ENCODE data around the gene TMEM38B. TPM values are rescaled to one million over a fixed set of nuclear protein-coding genes. Genes with fewer than 3 reads are reported as not detected.

The TMEM38B gene
- total RNA-seq, 1 donor from 2014 or later: 8.0 TPM

GRCh38 chr9:105656131-105656921 is 38.0 kb upstream of the TMEM38B start:
- TF ChIP-seq, protein P1, sequence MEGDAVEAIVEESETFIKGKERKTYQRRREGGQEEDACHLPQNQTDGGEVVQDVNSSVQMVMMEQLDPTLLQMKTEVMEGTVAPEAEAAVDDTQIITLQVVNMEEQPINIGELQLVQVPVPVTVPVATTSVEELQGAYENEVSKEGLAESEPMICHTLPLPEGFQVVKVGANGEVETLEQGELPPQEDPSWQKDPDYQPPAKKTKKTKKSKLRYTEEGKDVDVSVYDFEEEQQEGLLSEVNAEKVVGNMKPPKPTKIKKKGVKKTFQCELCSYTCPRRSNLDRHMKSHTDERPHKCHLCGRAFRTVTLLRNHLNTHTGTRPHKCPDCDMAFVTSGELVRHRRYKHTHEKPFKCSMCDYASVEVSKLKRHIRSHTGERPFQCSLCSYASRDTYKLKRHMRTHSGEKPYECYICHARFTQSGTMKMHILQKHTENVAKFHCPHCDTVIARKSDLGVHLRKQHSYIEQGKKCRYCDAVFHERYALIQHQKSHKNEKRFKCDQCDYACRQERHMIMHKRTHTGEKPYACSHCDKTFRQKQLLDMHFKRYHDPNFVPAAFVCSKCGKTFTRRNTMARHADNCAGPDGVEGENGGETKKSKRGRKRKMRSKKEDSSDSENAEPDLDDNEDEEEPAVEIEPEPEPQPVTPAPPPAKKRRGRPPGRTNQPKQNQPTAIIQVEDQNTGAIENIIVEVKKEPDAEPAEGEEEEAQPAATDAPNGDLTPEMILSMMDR (IDR thresholded peaks at IDR 0.05): peak; percentile 38
- no peak for DNase-seq (ENCODE audit: extremely low spot score, unreplicated experiment)
- Mint-ChIP-seq H3K27ac (ENCODE audit: unreplicated experiment) (no peak overlapping the region), H3K4me3 (ENCODE audit: unreplicated experiment) (peak overlapping the region; percentile 75), H3K27me3 (ENCODE audit: unreplicated experiment) (peaks cover 18% of the 10 kb centered on the region), H3K36me3 (ENCODE audit: unreplicated experiment) (no peaks in the 10 kb centered on the region), H3K9me3 (ENCODE audit: unreplicated experiment) (no peaks in the 10 kb centered on the region), H3K4me1 (ENCODE audit: unreplicated experiment) (peaks cover 7% of the 10 kb centered on the region)

GRCh38 chr9:105658351-105658750 is 36.0 kb upstream of the TMEM38B start:
- H3K9me3 Mint-ChIP-seq (ENCODE audit: unreplicated experiment): no peaks in the 10 kb centered on the region
- no peak overlapping the region for H3K4me3 Mint-ChIP-seq (ENCODE audit: unreplicated experiment)
- DNase-seq (ENCODE audit: extremely low spot score, unreplicated experiment): no peak
- no peaks in the 10 kb centered on the region for H3K36me3 Mint-ChIP-seq (ENCODE audit: unreplicated experiment)
- peaks cover 18% of the 10 kb centered on the region for H3K27me3 Mint-ChIP-seq (ENCODE audit: unreplicated experiment)
- TF ChIP-seq, protein P1 (IDR thresholded peaks at IDR 0.05): no peak
- H3K4me1 Mint-ChIP-seq (ENCODE audit: unreplicated experiment): peaks cover 7% of the 10 kb centered on the region
- no peak overlapping the region for H3K27ac Mint-ChIP-seq (ENCODE audit: unreplicated experiment)

DNA sequence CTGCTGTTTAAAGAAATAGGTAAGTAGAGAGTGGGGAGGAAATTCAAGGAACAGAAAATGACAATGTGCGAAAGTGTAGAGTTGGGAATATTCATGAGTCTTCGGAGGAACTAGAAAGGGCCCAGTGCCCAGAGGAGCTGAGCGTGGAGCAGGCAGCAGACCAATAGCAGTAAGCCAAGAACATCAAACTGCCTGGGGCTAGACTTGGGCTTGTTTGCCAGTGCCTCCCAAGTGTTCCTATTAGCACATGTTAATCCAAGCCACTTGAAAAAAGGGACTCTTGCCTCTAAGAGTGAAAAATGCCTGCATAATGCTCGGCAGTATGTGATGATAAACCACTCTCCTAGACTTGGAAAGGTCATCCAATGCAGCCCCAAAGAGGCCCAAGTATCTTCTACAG is 33.3 kb upstream of the TMEM38B start:
- peaks cover 16% of the 10 kb centered on the region for H3K27me3 Mint-ChIP-seq (ENCODE audit: unreplicated experiment)
- DNase-seq (ENCODE audit: extremely low spot score, unreplicated experiment): no peak
- H3K4me3 Mint-ChIP-seq (ENCODE audit: unreplicated experiment): no peak overlapping the region
- H3K4me1 Mint-ChIP-seq (ENCODE audit: unreplicated experiment): peaks cover 7% of the 10 kb centered on the region
- no peak overlapping the region for H3K27ac Mint-ChIP-seq (ENCODE audit: unreplicated experiment)
- H3K9me3 Mint-ChIP-seq (ENCODE audit: unreplicated experiment): no peaks in the 10 kb centered on the region
- H3K36me3 Mint-ChIP-seq (ENCODE audit: unreplicated experiment): no peaks in the 10 kb centered on the region
- TF ChIP-seq, protein P1 (IDR thresholded peaks at IDR 0.05): no peak

DNA sequence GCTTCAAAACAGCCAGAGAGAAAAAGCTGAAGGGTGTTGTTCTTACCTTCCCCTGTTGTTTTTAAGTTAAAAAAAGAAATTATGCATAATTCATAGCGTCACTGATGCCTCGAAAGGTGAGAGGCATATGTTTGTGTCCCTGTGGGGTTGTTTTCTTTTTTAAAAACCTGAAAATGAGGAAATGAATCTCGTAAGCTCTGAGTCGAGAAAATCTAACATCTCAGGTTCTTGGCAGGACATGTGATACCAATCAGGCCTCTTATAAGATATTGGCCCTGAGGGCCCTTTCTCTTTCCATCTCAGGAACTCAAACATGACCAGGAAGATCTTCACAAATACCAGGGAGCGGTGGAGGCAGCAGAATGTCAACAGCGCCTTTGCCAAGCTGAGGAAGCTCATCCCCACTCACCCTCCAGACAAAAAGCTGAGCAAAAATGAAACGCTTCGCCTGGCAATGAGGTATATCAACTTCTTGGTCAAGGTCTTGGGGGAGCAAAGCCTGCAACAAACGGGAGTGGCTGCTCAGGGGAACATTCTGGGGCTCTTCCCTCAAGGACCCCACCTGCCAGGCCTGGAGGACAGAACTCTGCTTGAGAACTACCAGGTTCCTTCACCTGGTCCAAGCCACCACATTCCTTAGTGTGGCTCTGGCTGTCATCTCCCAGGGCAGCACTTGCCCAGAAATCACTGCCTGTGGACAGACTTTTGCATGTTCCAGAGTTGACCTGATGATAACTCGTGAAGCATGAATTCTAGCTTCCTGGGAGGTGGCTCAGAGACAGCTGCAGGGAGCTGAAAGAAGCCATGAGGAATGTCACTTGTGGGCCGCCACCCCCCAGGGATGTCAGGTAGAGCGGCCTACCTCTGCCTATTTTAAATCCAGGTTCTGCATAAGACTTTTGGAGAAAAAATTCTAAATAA is 31.9 kb upstream of the TMEM38B start, which contains the start of gene TAL2:
Gene TAL2 (plus strand): TSS at position 274 of the 921 bp plus-strand sequence. CDS start 40 bp downstream, at position 314.
- H3K27me3 Mint-ChIP-seq (ENCODE audit: unreplicated experiment): peaks cover 14% of the 10 kb centered on the region
- DNase-seq (ENCODE audit: extremely low spot score, unreplicated experiment): no peak
- no peaks in the 10 kb centered on the region for H3K36me3 Mint-ChIP-seq (ENCODE audit: unreplicated experiment)
- H3K9me3 Mint-ChIP-seq (ENCODE audit: unreplicated experiment): no peaks in the 10 kb centered on the region
- TF ChIP-seq, protein P1 (IDR thresholded peaks at IDR 0.05): no peak
- H3K4me1 Mint-ChIP-seq (ENCODE audit: unreplicated experiment): no peaks in the 10 kb centered on the region
- H3K4me3 Mint-ChIP-seq (ENCODE audit: unreplicated experiment): no peak within 1 kb of the TSS
- no peak within 1 kb of the TSS for H3K27ac Mint-ChIP-seq (ENCODE audit: unreplicated experiment)

DNA sequence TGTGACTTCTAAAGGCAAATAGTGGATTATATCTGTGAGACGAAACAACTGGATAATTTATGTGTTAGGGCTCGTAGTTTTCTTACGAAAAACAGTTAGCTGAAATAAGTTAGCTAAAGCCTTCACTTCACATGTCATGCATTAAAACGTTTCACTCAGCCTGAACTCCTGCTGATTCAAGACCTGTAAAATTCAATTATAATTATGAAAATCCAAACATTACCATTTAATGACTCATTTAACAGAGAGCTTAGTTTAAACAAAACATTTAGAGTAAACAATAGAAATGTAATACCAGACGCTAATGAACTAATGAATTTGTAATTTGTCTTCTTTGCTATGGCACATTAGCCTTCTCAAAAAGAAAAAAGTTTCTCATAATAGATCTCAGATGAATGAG is 30.4 kb upstream of the TMEM38B start:
- no peaks in the 10 kb centered on the region for H3K36me3 Mint-ChIP-seq (ENCODE audit: unreplicated experiment)
- no peak for DNase-seq (ENCODE audit: extremely low spot score, unreplicated experiment)
- TF ChIP-seq, protein P1 (IDR thresholded peaks at IDR 0.05): no peak
- no peak overlapping the region for H3K4me3 Mint-ChIP-seq (ENCODE audit: unreplicated experiment)
- H3K27me3 Mint-ChIP-seq (ENCODE audit: unreplicated experiment): peaks cover 17% of the 10 kb centered on the region
- H3K27ac Mint-ChIP-seq (ENCODE audit: unreplicated experiment): no peak overlapping the region
- no peaks in the 10 kb centered on the region for H3K9me3 Mint-ChIP-seq (ENCODE audit: unreplicated experiment)
- H3K4me1 Mint-ChIP-seq (ENCODE audit: unreplicated experiment): no peaks in the 10 kb centered on the region

Data from osteocyte (in vitro differentiated cells).